Measurements from ENCODE around the gene EFHC2.

GRCh38 chrX:44344194-44344593 lies 722 bp upstream of the EFHC2 start:
- TF ChIP-seq, protein P1, sequence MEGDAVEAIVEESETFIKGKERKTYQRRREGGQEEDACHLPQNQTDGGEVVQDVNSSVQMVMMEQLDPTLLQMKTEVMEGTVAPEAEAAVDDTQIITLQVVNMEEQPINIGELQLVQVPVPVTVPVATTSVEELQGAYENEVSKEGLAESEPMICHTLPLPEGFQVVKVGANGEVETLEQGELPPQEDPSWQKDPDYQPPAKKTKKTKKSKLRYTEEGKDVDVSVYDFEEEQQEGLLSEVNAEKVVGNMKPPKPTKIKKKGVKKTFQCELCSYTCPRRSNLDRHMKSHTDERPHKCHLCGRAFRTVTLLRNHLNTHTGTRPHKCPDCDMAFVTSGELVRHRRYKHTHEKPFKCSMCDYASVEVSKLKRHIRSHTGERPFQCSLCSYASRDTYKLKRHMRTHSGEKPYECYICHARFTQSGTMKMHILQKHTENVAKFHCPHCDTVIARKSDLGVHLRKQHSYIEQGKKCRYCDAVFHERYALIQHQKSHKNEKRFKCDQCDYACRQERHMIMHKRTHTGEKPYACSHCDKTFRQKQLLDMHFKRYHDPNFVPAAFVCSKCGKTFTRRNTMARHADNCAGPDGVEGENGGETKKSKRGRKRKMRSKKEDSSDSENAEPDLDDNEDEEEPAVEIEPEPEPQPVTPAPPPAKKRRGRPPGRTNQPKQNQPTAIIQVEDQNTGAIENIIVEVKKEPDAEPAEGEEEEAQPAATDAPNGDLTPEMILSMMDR (IDR thresholded peaks at IDR 0.05; ENCODE audit: poor library complexity, severe bottlenecking) = no peak
- TF ChIP-seq POLR2AphosphoS5 (IDR thresholded peaks at IDR 0.05) = no peak
- no peak for TF ChIP-seq EP300 (conservative IDR thresholded peaks at IDR 0.05; ENCODE audit: poor library complexity, severe bottlenecking)
- TF ChIP-seq EZH2 (IDR thresholded peaks at IDR 0.05; ENCODE audit: borderline replicate concordance, insufficient read depth, low read length, poor library complexity, severe bottlenecking) = no peak
